H4 (cell line): ENCODE measurements around the gene ATAT1. TPM values are rescaled to one million over a fixed set of nuclear protein-coding genes. Genes with fewer than 3 reads are reported as not detected.

Source experiments
- DNase-seq: peaks from one replicate; pipeline ENCODE4 v3.0.0-alpha.2; 2015; ENCODE audit warnings: low spot score
- total RNA-seq: library from RNA; depleted of rRNA; stranded (reverse); fragments of >200 nt; shearing (Covaris generic); gene quantifications from 2 replicates; pipeline ENCODE4 v1.2.3, GENCODE V29; 2014; rRNA removed

ATAT1 gene
- 7.0 and 8.5 TPM in 2 replicates for total RNA-seq

- peak; percentile 76 for DNase-seq
These were observed at the start of gene ATAT1 for GRCh38 chr6:30626484-30627366. TSS of gene ATAT1 (plus strand) at chr6:30626874.

DNA sequence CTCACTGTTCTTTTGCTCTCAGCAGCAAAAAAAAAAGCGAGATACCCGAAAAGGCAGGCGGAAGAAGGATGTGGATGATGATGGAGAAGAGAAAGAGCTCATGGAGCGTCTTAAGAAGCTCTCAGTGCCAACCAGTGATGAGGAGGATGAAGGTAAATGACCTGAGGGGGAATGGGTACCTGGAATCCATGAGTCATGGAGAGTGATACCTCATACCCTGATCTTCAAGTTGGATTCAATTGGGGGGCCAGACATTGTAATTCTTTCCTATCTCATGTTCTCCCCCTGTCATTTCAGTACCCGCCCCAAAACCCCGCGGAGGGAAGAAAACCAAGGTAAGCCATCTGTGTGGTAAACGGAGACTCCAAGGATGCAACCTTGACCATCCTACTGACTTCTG, 48.6 kb upstream of the ATAT1 start:
- no peak for DNase-seq

GRCh38 chr6:30583921-30584320, 42.8 kb upstream of the ATAT1 start:
- no peak for DNase-seq

- DNase-seq: no peak
These were observed 36.8 kb upstream of the ATAT1 start for GRCh38 chr6:30589754-30590358.

DNA sequence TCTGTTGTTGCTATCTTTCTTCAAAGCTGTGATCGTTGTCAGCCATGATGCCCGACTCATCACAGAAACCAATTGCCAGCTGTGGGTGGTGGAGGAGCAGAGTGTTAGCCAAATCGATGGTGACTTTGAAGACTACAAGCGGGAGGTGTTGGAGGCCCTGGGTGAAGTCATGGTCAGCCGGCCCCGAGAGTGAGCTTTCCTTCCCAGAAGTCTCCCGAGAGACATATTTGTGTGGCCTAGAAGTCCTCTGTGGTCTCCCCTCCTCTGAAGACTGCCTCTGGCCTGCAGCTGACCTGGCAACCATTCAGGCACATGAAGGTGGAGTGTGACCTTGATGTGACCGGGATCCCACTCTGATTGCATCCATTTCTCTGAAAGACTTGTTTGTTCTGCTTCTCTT, 36.2 kb upstream of the ATAT1 start:
- no peak for DNase-seq

DNA sequence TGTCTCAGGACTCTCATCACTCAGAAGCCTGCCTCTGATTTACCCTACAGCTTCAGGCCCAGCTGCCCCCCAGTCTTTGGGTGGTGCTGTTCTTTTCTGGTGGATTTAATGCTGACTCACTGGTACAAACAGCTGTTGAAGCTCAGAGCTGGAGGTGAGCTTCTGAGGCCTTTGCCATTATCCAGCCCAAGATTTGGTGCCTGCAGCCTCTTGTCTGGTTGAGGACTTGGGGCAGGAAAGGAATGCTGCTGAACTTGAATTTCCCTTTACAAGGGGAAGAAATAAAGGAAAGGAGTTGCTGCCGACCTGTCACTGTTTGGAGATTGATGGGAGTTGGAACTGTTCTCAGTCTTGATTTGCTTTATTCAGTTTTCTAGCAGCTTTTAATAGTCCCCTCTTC, 35.7 kb upstream of the ATAT1 start:
- no peak for DNase-seq

DNA sequence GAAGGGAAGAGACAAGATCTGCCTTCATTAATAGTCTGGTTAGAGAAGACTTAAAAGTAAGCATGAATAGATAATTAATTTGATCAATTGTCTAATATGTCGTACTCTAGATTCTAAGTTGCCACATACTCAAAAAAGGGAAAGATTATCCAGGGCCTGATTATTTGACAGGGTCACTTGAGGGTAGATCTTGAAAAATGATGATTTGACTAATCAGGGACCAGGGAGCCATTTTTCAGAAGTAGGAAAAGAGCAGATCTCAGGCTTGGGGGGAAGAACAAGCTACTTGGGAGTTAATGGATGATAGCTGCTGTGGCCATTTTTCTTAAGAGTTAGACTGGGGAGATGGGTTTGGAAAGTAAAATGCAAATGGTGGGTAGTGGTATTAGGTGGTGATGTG, 34.4 kb upstream of the ATAT1 start:
- no peak for DNase-seq

DNA sequence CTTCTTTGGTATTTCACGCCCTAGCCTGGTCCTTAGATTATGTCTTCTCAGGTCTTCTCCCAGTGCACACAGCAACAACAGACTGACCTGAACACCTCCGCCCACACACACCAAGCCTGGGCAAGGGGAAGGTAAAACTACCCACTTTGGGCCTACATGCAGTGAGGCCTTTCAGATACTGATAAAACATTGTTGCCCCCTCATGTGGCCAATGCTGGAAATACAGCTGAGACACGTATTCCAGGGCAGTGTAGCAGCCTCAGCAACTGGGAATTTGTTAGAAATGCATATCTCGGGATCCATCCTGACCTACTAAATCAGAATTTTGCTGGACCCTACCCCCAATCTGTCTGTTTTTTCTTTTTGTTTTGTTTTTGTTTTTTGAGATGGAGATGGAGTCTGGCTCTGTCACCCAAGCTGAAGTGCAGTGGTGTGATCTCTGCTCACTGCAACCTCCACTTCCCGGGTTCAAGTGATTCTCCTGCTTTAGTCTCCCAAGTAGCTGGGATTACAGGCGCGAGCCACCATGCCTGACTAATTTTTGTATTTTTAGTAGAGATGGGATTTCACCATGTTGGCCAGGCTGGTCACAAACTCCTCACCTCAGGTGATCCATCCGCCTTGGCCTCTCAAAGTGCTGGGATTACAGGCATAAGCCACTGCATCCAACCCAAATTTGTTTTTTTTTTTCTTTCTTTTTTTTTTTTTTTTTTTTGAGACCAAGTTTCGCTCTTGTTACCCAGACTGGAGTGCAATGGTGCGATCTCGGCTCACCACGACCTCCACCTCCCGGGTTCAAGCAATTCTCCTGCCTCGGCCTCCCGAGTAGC, 29.1 kb upstream of the ATAT1 start:
- DNase-seq: peak; percentile 71

- DNase-seq: no peak
These were observed 27.6 kb upstream of the ATAT1 start for GRCh38 chr6:30598912-30599624.

DNA sequence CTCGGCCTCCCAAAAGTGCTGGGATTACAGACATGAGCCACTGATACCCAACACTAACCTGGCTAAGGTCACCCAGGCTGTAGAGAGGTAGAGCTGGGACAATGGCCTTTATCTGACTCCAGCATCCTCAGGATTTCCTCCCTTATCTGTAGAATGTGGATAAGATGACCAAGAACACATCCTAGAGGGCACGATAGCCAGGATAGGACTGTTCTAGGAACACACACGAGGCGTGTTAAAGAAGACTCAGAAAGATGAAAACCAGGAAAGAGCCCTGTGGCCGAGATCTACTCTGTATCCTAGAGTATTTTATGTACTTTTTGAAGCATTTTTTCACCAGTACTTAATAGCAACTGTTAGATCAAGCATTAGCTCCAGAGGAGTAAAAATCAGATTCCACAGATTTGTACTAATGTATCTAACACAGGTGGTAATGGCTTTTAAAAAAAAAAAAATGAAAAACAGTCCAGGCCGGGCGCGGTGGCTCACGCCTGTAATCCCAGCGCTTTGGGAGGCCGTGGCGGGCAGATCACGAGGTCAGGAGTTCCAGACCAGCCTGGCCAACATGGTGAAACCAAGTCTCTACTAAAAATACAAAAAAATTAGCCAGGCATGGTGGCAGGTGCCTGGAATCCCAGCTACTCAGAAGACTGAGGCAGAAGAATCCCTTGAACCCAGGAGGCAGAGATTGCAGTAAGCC, 26.9 kb upstream of the ATAT1 start:
- no peak for DNase-seq

DNA sequence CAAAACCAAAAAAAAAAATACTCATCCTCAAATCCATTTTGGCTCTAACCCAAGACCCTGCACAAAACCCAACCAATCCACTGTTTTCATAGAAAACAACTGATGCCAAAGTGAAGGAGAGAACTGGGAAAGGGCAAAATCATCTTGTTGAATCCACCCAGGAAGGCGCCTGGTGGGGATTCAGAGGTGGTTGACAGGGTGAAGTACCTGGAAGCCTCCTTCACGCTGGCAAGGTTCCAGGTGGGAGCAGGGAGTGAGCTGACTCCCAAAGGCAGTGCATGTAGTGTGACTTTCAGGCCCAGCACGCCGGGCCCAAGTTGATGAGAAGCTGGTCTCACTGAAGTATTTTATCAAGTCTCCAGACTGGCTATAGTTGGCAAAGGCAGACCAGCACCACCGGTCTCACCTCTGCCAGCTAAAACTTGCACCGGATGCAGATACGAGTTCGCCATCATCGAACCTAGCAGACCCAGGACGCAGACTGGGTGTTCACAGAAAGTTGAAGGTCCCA, 26.2 kb upstream of the ATAT1 start:
- DNase-seq: no peak

GRCh38 chr6:30601436-30601814, 25.2 kb upstream of the ATAT1 start:
- no peak for DNase-seq

DNA sequence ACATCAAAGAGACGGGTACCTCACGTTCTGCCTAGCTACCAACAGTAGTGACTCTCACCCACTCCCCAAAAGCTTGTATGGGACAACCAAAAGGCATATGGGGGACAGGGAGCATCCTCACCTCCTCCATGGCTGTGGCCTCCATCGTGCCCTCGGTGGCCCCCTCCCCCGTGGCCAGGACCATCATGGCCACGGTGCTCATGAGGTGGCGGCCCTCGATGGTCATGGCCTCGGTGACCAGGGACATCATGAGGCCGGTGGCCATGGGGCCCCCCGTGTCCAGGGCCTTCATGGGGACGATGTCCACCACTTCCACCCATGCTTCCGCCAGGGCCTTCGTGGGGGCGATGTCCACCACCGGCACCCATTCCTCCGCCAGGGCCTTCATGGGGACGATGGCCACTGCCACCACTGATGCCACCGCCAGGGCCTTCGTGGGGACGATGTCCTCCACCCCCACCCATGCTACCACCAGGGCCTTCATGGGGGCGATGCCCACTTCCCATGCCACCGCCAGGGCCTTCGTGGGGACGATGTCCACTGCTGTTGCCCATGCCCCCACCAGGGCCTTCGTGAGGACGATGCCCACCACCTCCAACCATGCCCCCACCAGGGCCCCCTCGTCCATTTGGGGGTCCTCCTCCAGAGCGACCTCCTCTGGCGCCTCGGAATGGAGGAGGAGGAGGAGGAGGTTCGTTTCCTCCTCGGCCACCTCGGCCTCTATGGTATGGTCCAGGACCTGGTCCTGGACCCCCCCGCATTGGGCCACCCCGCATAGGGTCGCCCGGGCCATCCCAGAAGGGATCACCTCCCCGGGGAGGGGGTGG, 24.6 kb upstream of the ATAT1 start:
- no peak for DNase-seq

DNA sequence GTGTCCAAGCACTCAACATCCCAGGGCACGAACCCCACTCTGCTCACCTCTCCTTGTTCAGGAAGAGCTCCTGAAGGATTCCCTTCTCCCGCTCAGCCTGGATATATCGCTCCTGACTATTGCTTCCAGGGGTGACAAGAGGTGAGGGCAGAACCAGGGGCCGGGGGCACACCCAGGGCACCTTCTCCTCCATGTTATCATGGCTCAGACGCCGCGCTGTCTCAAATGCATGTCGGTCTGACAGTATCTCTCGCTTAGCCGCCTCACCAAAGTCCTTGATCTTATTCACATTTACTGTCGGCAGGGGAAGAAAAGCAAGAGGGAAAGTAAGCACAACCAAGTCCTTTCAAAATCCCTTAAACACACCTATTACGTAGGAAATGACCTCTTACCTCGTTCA, 22.7 kb upstream of the ATAT1 start:
- no peak for DNase-seq

GRCh38 chr6:30610065-30610464, 16.6 kb upstream of the ATAT1 start:
- no peak for DNase-seq

DNA sequence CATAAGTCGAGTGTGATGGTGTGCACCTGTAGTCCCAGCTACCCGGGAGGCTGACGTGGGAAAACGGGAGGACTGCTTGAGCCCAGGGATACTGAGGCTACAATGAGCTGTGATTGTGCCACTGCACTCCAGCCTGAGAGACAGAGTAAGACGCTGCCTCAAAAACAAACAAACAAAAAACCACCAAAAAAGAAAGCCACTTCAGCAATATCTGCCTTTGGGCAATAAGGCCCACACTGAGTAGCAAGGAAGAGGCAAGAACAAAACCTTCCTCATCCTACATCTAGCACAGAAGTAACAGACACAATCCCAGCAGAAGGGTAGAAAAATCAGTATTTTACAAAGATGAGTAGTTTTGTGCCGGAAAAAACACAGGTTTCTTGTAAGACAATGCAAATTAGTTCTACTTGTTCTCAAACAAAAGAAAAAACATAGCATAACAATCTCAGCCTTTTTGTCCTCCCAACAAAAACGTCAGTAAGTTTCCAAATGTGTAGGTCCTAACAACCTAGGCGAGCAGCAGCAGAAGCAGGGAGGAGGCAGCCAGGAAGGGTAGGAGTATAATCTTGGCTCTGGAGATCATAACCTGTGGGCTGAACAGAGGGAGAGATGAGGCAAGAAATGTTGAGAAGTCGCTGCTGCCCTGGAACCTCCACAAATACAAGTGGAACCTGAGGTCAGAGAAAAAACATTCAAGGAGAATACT, 15.4 kb upstream of the ATAT1 start:
- DNase-seq: no peak

- DNase-seq: no peak
These were observed 14.8 kb upstream of the ATAT1 start for GRCh38 chr6:30611856-30612194.

DNA sequence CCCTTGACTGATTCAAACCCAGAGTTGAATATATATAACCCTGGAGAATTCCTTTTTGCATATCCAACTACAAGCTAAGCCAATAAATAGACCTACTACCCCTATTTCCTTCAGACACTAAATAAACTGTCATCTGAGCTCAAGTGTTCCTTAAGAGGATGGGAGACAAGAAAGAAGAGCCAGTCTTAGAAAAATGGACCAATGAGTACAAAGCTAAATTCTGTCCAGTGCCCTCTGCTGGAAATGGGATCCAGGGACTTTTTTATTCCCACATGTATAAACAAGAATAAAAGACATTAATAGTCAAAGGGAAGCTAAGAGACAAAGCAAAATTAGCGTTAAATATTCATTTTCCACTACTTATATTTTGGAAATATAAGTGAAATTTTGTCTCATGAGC, 14.5 kb upstream of the ATAT1 start:
- DNase-seq: no peak

- no peak for DNase-seq
These were observed 13.9 kb upstream of the ATAT1 start for GRCh38 chr6:30612687-30613248.
